Right lobe of liver (tissue), 6 donors: ENCODE data around the gene MXI1. TPM values are rescaled to one million over a fixed set of nuclear protein-coding genes. Genes with fewer than 3 reads are reported as not detected.

Experiments used
- ATAC-seq, 4 donors: fragments of 200-7000 bp; cut with Tn5 transposase; one replicate each; pipeline ENCODE4 v1.9.1; 2020; ENCODE audit warnings: mild to moderate bottlenecking in 4 of 4, moderate library complexity in 4 of 4
- DNase-seq, 3 donors: peaks; one replicate each; pipeline ENCODE4 v3.0.0-alpha.2; 2020
- H3K27ac ChIP-seq, 3 donors: fragments of 200-600 bp; one replicate each; pipeline ENCODE4 v1.8.0; 2022
- H3K27me3 ChIP-seq, 2 donors: fragments of 200-600 bp; one replicate each; pipeline ENCODE4 v1.8.0; 2022
- H3K36me3 ChIP-seq, 4 donors: fragments of 200-600 bp; sonication (generic) in 1 of 4; one replicate each; pipeline versions ENCODE4 v1.5.1 to v1.8.0; 2017 to 2022; ENCODE audit warnings: control low read depth in 1 of 4
- H3K4me1 ChIP-seq, 4 donors: fragments of 200-600 bp; sonication (generic) in 1 of 4; one replicate each; pipeline versions ENCODE4 v1.5.1 to v1.8.0; 2017 to 2022; ENCODE audit warnings: control low read depth in 1 of 4
- H3K4me3 ChIP-seq, 3 donors: fragments of 200-600 bp; one replicate each; pipeline ENCODE4 v1.8.0; 2022
- H3K9me3 ChIP-seq, 4 donors: fragments of 200-600 bp; sonication (generic) in 1 of 4; one replicate each; pipeline versions ENCODE4 v1.5.1 to v1.8.0; 2017 to 2022; ENCODE audit warnings: control low read depth in 1 of 4
- POLR2A ChIP-seq: fragments of 450-650 bp; IDR thresholded peaks from one replicate; pipeline ENCODE4 v1.6.1; 2017; ENCODE audit warnings: antibody characterized with exemption, mild to moderate bottlenecking
- WGBS: methylation state at CpG from one replicate; pipeline ENCODE4 v1.1.6; 2018; ENCODE audit warnings: low coverage, low lambda C conversion rate; ENCODE audit not compliant: insufficient coverage; ENCODE audit errors: missing lambda C conversion rate; 5-methylcytosine and 5-hydroxymethylcytosine counted together
- intact Hi-C, 2 donors: fragments of 100-400 bp; cut with DNase I; formaldehyde crosslinking; loops; one replicate each; pipeline versions ENCODE4 v1.11.2 to v1.14.1; 2022
- total RNA-seq, 6 experiments: library from RNA; depleted of rRNA in 2 of 6; stranded (reverse); fragments of >200 nt in 2 of 6; fragmentation: NEBNext Ultra II Directional in 3 of 6; extraction: Animal tissue kit (Norgen Biotek cat#: 25700) in 3 of 6; gene quantifications; one replicate each; pipeline versions ENCODE4 v1.1.0 to v1.2.4, GENCODE V29; 2016 to 2023
- TF ChIP-seq, protein P1 (sequence below), 4 donors: fragments of 200-600 bp in 3 of 4; fragments of 450-650 bp in 1 of 4; IDR thresholded peaks; one replicate each; pipeline versions ENCODE4 v1.5.1 to v1.8.0; 2016 to 2022; ENCODE audit warnings: antibody characterized with exemption in 4 of 4, mild to moderate bottlenecking in 2 of 4
- donor health status: DM: no; HTN: yes; CAD: no.
- donor health status: DM: no; HTN: no; CAD: no.
- donor health status: DM: no; HTN: no; CAD: no.
- donor health status: DM: no; HTN: yes; CAD: no.
- donor health status: DM: no; HTN: yes; CAD: no.

The MXI1 gene
- total RNA-seq, 6 experiments from 2014 or later: 17.1 to 32.6 (median 26.5) TPM

DNA sequence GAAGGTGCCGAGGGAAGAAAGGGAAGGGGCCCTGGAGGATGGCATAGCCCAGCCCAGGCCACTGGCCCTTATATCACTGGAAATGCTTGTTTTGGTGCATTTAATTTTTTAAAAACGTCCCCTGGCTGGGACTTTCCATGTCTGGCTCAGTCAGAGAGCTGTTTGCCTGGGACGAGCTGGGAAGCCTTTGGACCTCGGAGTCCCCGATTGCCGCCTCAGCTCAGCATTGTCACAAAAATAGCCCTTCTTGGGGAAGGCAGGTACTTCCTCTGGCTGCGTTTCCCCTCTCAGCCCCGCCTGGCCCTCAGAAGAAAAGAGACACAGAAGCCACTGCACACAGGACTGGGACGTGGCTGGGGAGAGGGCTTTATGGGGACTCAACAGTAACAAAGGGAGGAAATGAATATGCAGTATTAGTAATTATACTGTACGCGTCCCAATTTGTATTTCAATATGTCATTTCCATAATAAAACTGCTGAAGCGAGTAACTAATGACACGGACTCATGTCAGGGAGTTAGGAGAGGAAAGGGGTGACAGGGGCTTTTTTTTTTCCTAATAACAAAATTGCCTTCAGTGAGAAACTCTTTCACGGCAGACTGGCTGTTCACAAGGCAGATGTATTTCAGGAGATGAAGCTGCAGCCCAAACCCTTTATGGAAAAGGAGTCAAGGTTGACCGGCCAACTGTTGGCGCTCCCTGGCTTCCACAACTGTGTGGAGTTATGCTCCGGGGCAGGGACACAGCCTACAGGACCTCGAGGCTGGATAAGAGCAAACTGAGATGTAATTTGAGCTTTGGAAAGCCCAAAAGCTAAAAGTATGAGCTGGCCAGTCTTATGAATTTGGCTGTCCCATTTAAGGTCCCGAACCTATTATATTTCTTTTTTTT, 31.0 kb upstream of the MXI1 start:
- H3K27me3 ChIP-seq: no peaks in the 10 kb centered on the region

DNA sequence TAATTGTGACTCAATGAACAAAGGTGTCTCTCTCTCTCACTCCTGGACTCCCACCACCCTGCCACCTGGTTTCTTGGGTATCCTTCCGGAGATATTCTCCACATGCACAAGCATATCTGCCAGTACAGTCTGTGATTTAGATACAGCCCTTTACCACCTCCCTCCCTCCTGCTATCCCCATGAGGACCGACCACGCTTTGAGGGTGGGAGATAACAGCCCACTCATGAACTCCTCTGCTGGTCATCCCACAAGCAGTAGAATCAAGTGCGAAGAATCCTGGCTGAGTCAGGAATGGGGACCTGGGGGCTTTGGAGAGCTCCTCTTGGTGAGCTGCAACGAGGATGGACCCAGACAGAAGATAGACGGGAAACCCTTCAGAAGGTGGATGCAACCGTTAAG, 28.2 kb upstream of the MXI1 start:
- Histone ChIP-seq H3K9me3 (no peaks in the 10 kb centered on the region), H3K4me3 (no peak overlapping the region), H3K27me3 (no peaks in the 10 kb centered on the region), H3K36me3 (no peaks in the 10 kb centered on the region), H3K27ac (no peak overlapping the region), H3K4me1 (no peaks in the 10 kb centered on the region)
- DNase-seq (no peak), ATAC-seq (no peak)
- intact Hi-C loops: no loop called here
- no peak for TF ChIP-seq POLR2A
- TF ChIP-seq, protein P1, sequence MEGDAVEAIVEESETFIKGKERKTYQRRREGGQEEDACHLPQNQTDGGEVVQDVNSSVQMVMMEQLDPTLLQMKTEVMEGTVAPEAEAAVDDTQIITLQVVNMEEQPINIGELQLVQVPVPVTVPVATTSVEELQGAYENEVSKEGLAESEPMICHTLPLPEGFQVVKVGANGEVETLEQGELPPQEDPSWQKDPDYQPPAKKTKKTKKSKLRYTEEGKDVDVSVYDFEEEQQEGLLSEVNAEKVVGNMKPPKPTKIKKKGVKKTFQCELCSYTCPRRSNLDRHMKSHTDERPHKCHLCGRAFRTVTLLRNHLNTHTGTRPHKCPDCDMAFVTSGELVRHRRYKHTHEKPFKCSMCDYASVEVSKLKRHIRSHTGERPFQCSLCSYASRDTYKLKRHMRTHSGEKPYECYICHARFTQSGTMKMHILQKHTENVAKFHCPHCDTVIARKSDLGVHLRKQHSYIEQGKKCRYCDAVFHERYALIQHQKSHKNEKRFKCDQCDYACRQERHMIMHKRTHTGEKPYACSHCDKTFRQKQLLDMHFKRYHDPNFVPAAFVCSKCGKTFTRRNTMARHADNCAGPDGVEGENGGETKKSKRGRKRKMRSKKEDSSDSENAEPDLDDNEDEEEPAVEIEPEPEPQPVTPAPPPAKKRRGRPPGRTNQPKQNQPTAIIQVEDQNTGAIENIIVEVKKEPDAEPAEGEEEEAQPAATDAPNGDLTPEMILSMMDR (IDR thresholded peaks at IDR 0.05): no peak
- 77% methylated on average over 7 of the region's 7 CpGs for WGBS

More for the DNA sequence above, 31.0 kb upstream of the MXI1 start:
- Histone ChIP-seq H3K36me3 (no peaks in the 10 kb centered on the region), H3K27ac (no peak overlapping the region), H3K4me3 (no peak overlapping the region), H3K9me3 (no peaks in the 10 kb centered on the region), H3K4me1 (no peaks in the 10 kb centered on the region)
- intact Hi-C loops: no loop called here
- TF ChIP-seq, protein P1 (IDR thresholded peaks at IDR 0.05): no peak
- no peak for TF ChIP-seq POLR2A
- WGBS: 46% methylated on average over 14 of the region's 19 CpGs
- peak in 2 of 4 donors; percentile 18 to 32 for ATAC-seq
- no peak for DNase-seq

DNA sequence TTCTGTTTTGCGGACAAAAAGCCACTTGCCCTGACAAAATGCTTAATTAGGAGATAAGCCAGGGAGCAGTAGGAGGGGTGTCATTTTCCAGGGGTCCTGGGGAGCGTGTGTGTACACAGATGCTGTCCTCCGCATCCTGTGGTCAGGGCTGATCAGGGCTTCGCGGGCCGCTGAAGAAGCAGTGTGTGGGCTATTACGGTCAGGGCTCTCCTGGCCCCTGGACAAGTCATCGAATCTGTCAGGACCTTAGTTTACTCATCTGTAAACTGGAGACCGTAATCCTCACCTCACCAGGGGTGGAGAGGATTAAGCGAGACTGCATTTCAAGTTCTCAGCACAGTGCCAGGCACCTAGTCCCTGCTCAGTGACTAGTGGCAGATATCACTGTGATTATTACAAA, 26.0 kb upstream of the MXI1 start:
- Histone ChIP-seq H3K4me1 (no peaks in the 10 kb centered on the region), H3K4me3 (no peak overlapping the region), H3K36me3 (no peaks in the 10 kb centered on the region), H3K27ac (no peak overlapping the region), H3K9me3 (no peaks in the 10 kb centered on the region), H3K27me3 (no peaks in the 10 kb centered on the region)
- TF ChIP-seq, protein P1 (IDR thresholded peaks at IDR 0.05): no peak
- no peak for TF ChIP-seq POLR2A
- ATAC-seq (no peak), DNase-seq (no peak)
- 62% methylated on average over 2 of the region's 10 CpGs for WGBS
- intact Hi-C loops: no loop called here

DNA sequence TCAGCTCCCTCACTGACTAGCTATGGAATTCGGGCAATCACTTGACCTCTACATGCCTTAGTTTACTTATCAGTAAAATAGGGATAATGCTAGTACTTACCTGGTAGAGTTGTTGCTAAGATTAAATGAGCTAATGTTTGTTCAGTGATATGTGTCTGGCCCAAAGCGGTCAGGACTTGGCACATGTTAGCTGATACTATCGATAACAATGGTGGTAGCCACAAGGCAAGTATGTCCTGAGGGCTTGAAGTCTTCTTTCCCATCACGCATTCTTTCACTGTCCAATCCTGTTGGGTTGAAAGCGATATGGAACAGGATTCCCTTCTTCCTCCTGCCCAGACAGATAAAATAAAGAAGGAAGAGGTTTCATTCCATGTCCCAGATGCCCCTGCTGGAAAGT, 25.5 kb upstream of the MXI1 start:
- Histone ChIP-seq H3K4me1 (no peaks in the 10 kb centered on the region), H3K27ac (no peak overlapping the region), H3K36me3 (no peaks in the 10 kb centered on the region), H3K4me3 (no peak overlapping the region), H3K9me3 (no peaks in the 10 kb centered on the region), H3K27me3 (no peaks in the 10 kb centered on the region)
- ATAC-seq (no peak), DNase-seq (no peak)
- no peak for TF ChIP-seq POLR2A
- TF ChIP-seq, protein P1 (IDR thresholded peaks at IDR 0.05): no peak
- intact Hi-C loops: no loop called here
- 77% methylated on average over 5 of the region's 5 CpGs for WGBS
